ENCODE results near the gene GPC5.

- TF ChIP-seq YY1 (IDR thresholded peaks at IDR 0.05; ENCODE audit: insufficient read depth, insufficient read length) (no peak), ZNF274 (IDR thresholded peaks at IDR 0.05; ENCODE audit: low read depth, low read length) (no peak)
Observed at GRCh38 chr13:92530364-92530763, 1131.9 kb downstream of the GPC5 start.
